Gastroesophageal sphincter (tissue), 4 donors: ENCODE measurements around the gene IL15. TPM values are rescaled to one million over a fixed set of nuclear protein-coding genes. Genes with fewer than 3 reads are reported as not detected.
"Not testable (repeated sequence)": the region's sequence is repeated elsewhere in the genome, so short reads cannot be mapped to it uniquely, and the experiment has no call there.

Experiments used
- ATAC-seq: fragments of 150-250 bp; one replicate; pipeline ENCODE4 v1.9.1; 2016; ENCODE audit warnings: mild to moderate bottlenecking, moderate library complexity
- H3K27ac ChIP-seq, 4 donors: fragments of 200-600 bp; sonication (generic) in 3 of 4; 1 replicate in 3 of 4; 2 replicates in 1 of 4; pipeline ENCODE4 v1.5.1; 2016 to 2019
- H3K27me3 ChIP-seq: fragments of 200-600 bp; sonication (generic); one replicate; pipeline ENCODE4 v1.5.1; 2019
- H3K36me3 ChIP-seq, 2 donors: fragments of 200-600 bp; sonication (generic); one replicate each; pipeline ENCODE4 v1.5.1; 2019; ENCODE audit warnings: control low read depth in 1 of 2
- H3K4me1 ChIP-seq, 3 donors: fragments of 200-600 bp; sonication (generic); 1 replicate in 2 of 3; 2 replicates in 1 of 3; pipeline ENCODE4 v1.5.1; 2016 to 2019; ENCODE audit warnings: control low read depth in 2 of 3
- H3K4me3 ChIP-seq, 2 donors: fragments of 200-600 bp; sonication (generic); one replicate each; pipeline ENCODE4 v1.5.1; 2019; ENCODE audit warnings: mild to moderate bottlenecking in 1 of 2, moderate library complexity in 1 of 2
- H3K9me3 ChIP-seq, 3 donors: fragments of 200-600 bp; sonication (generic); one replicate each; pipeline ENCODE4 v1.5.1; 2017 to 2019; ENCODE audit warnings: control low read depth in 2 of 3
- CTCF ChIP-seq, 4 experiments: fragments of 200-600 bp in 2 of 4; fragments of 450-650 bp in 2 of 4; sonication (generic) in 1 of 4; IDR thresholded peaks; one replicate each; pipeline ENCODE4 v1.5.1; 2017 to 2019; ENCODE audit warnings: antibody characterized with exemption in 4 of 4, mild to moderate bottlenecking in 2 of 4, moderate library complexity in 2 of 4
- EP300 ChIP-seq: sonication (generic); formaldehyde crosslinking; IDR thresholded peaks from one replicate; pipeline ENCODE4 v1.6.1; 2017; ENCODE audit warnings: antibody characterized with exemption, mild to moderate bottlenecking
- POLR2A ChIP-seq, 2 donors: fragments of 450-650 bp; IDR thresholded peaks; one replicate each; pipeline ENCODE4 v1.6.1; 2017; ENCODE audit warnings: antibody characterized with exemption in 2 of 2, mild to moderate bottlenecking in 2 of 2, moderate library complexity in 1 of 2
- POLR2AphosphoS5 ChIP-seq: sonication (generic); formaldehyde crosslinking; IDR thresholded peaks from one replicate; pipeline ENCODE4 v1.6.1; 2017; ENCODE audit warnings: antibody characterized with exemption
- WGBS, 2 donors: methylation state at CpG; one replicate each; pipeline ENCODE4 v1.1.5; 2018; ENCODE audit warnings: low coverage in 1 of 2; 5-methylcytosine and 5-hydroxymethylcytosine counted together
- total RNA-seq, 4 donors: library from RNA; depleted of rRNA; stranded (reverse); fragments of >200 nt; gene quantifications; one replicate each; pipeline ENCODE4 v1.1.0, GENCODE V29; 2016

IL15 gene
- total RNA-seq, 4 donors from 2014 or later: 1.6 to 5.8 (median 3.7) TPM

DNA sequence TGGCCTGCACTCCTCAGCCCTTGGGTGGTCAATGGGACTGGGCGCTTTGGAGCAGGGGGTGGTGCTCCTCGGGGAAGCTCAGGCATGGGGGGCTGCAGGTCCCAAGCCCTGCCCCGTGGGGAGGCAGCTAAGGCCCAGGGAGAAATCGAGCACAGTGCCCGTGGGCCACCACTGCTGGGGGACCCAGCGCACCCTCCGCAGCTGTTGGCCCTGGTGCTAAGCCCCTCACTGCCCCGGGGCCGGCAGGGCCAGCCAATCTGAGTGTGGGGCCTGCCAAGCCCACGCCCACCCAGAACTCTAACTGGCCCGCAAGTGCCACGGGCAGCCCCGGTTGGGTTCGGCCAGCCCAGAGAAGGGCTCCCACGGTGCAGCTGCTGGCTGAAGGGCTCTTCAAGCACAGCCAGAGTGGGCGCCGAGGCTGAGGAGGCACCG, 30.9 kb upstream of the IL15 start:
- TF ChIP-seq CTCF (IDR thresholded peaks at IDR 0.05): no peak
- no peak for TF ChIP-seq EP300
- no peak for TF ChIP-seq POLR2AphosphoS5
- TF ChIP-seq POLR2A (IDR thresholded peaks at IDR 0.05): no peak
- no peak for ATAC-seq
- Histone ChIP-seq H3K27me3 (no peaks in the 10 kb centered on the region), H3K36me3 (no peaks in the 10 kb centered on the region), H3K27ac (no peak overlapping the region), H3K9me3 (no peaks in the 10 kb centered on the region), H3K4me1 (no peaks in the 10 kb centered on the region), H3K4me3 (no peak overlapping the region)
- WGBS, 2 donors: no CpG with 5 or more reads among the region's 18 CpGs

GRCh38 chr4:141609243-141609642, 27.1 kb upstream of the IL15 start:
- H3K4me1 ChIP-seq: no peaks in the 10 kb centered on the region
- no peaks in the 10 kb centered on the region for H3K36me3 ChIP-seq
- WGBS, 2 donors: 85 to 92% methylated on average over 2 to 4 of the region's 4 CpGs
- no peak overlapping the region for H3K4me3 ChIP-seq
- TF ChIP-seq EP300 (no peak), POLR2AphosphoS5 (no peak), POLR2A (IDR thresholded peaks at IDR 0.05) (no peak), CTCF (IDR thresholded peaks at IDR 0.05) (no peak)
- H3K27ac ChIP-seq: no peak overlapping the region
- H3K27me3 ChIP-seq: no peaks in the 10 kb centered on the region
- no peak for ATAC-seq
- H3K9me3 ChIP-seq: no peaks in the 10 kb centered on the region

- Histone ChIP-seq H3K36me3 (no peaks in the 10 kb centered on the region), H3K27ac (no peak overlapping the region), H3K9me3 (no peaks in the 10 kb centered on the region), H3K4me1 (no peaks in the 10 kb centered on the region), H3K27me3 (no peaks in the 10 kb centered on the region), H3K4me3 (no peak overlapping the region)
- TF ChIP-seq POLR2AphosphoS5: no peak
- no peak for TF ChIP-seq CTCF (IDR thresholded peaks at IDR 0.05)
- no peak for TF ChIP-seq POLR2A (IDR thresholded peaks at IDR 0.05)
- no peak for TF ChIP-seq EP300
- no peak for ATAC-seq
Measured at GRCh38 chr4:141610365-141610764, 26.0 kb upstream of the IL15 start.

DNA sequence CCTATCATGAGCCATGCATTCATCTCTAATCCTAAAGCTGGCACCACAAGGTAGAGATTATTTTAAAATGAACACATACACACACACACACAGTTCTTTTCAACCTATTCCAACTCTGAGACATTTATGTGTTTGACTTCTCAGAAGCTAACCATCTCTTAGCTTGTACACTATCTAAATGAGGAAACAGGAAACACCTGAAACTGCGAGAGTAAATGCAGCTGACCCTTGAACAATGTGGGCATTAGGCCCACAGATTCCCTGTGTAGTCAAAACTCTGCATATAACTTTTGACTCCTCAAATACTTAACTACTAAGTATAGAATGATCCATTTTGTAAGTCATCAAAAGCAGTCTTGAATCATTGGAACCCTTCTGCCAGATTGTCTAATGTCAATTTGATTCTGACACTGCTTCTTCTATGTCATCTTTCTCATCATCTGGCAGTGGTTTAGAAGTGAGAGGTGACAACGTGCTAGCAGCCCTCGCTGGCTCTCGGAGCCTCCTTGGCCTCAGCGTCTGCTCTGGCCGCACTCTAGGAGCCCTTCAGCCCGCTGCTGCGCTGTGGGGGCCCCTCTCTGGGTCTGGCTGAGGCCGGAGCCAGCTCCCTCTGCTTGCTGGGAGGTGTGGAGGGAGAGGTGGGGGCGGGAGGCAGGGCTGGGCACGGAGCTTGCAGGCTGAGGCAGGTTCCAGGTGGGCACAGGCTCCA, 21.4 kb upstream of the IL15 start:
- no peak for ATAC-seq
- 83 to 86% methylated on average over 1 to 4 of the region's 11 CpGs for WGBS, 2 donors
- no peak overlapping the region for H3K4me3 ChIP-seq
- H3K9me3 ChIP-seq: no peaks in the 10 kb centered on the region
- H3K4me1 ChIP-seq: no peaks in the 10 kb centered on the region
- TF ChIP-seq EP300: no peak
- no peak for TF ChIP-seq POLR2AphosphoS5
- TF ChIP-seq CTCF (IDR thresholded peaks at IDR 0.05): no peak
- TF ChIP-seq POLR2A (IDR thresholded peaks at IDR 0.05): no peak
- H3K27me3 ChIP-seq: no peaks in the 10 kb centered on the region
- H3K27ac ChIP-seq: no peak overlapping the region
- H3K36me3 ChIP-seq: no peaks in the 10 kb centered on the region

GRCh38 chr4:141615587-141615918, 20.8 kb upstream of the IL15 start:
- not testable (repeated sequence) for H3K4me3 ChIP-seq, H3K36me3 ChIP-seq, ATAC-seq, H3K9me3 ChIP-seq, H3K27me3 ChIP-seq, H3K27ac ChIP-seq, H3K4me1 ChIP-seq
- WGBS, 2 donors: no CpG with 5 or more reads among the region's 8 CpGs
